ENCODE measurements around the gene DUOX1. TPM values are rescaled to one million over a fixed set of nuclear protein-coding genes. Genes with fewer than 3 reads are reported as not detected.
A peak's percentile ranks its signal among the peaks of the same experiment; 100 is the strongest.

The DUOX1 gene
- total RNA-seq, 4 donors from 2014 or later, result 0.14 to 4.1 (median 0.64) TPM; not detected in 1

- H3K4me1 ChIP-seq, result peaks cover 14 to 36% (median 24%) of the 10 kb centered on the region in 4 donors
- H3K4me3 ChIP-seq, result no peak overlapping the region
- peaks cover 88% of the 10 kb centered on the region for H3K27me3 ChIP-seq
- H3K27ac ChIP-seq, result no peak overlapping the region
- 53% methylated on average over 19 of the region's 19 CpGs; no CpG with 5 or more reads in 1 of the 2 donors for WGBS, 2 donors (ENCODE audit: low coverage in 1 of 2)
- H3K36me3 ChIP-seq, result no peaks in the 10 kb centered on the region
- in situ Hi-C loops (cut with MboI; ENCODE audit: low pct_ligation_motif_present in 1 of 4, low pct_unique_long_range_greater_than_20kb in 1 of 4, low sequenced_read_pairs in 3 of 4), result loop anchor here in 1 of 4 donors (25.0 kb wide), 1 partner anchor 154 kb away; the partner anchor contains the start of gene TERB2
- intact Hi-C loops (cut with DNase I; ENCODE audit: low total_unique reads), result no loop called here
- H3K9me3 ChIP-seq, result no peaks in the 10 kb centered on the region
- DNase-seq, result no peak
- TF ChIP-seq CTCF (IDR thresholded peaks at IDR 0.05) (no peak), POLR2A (IDR thresholded peaks at IDR 0.05) (no peak), EP300 (IDR thresholded peaks at IDR 0.05; ENCODE audit: low read depth) (no peak)
These were observed 13.8 kb upstream of the DUOX1 start for GRCh38 chr15:45116006-45116481.

DNA sequence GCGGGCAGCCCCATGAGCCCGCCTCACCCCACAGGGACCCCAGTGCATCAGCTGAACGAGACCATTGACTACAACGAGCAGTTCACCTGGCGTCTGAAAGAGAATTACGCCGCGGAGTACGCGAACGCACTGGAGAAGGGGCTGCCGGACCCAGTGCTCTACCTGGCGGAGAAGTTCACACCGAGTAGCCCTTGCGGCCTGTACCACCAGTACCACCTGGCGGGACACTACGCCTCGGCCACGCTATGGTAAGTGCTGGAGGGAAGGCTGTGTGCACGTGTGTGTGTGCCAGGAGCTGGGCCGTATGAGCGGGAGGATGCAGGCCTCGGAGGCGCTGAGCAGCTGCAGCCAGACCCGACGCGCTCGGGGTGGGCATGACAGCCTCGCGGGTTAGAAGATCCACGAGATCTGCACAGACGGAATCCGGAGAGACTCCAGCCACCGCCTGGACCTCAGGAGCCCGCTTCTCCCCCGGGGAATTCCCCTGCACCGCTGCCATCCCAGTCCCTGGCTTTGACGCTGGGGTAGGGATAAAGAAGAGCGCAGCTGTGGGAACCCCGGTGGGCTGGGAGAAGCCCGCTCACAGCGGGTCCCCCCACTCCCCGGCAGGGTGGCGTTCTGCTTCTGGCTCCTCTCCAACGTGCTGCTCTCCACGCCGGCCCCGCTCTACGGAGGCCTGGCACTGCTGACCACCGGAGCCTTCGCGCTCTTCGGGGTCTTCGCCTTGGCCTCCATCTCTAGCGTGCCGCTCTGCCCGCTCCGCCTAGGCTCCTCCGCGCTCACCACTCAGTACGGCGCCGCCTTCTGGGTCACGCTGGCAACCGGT, 13.1 kb upstream of the DUOX1 start:
- intact Hi-C loops (cut with DNase I; ENCODE audit: low total_unique reads), result no loop called here
- in situ Hi-C loops (cut with MboI; ENCODE audit: low pct_ligation_motif_present in 1 of 4, low pct_unique_long_range_greater_than_20kb in 1 of 4, low sequenced_read_pairs in 3 of 4), result loop anchor here in 1 of 4 donors (25.0 kb wide), 1 partner anchor 154 kb away; the partner anchor contains the start of gene TERB2
- TF ChIP-seq POLR2A (IDR thresholded peaks at IDR 0.05), result no peak
- no peak for TF ChIP-seq CTCF (IDR thresholded peaks at IDR 0.05)
- no peak for TF ChIP-seq EP300 (IDR thresholded peaks at IDR 0.05; ENCODE audit: low read depth)
- TF ChIP-seq POLR2AphosphoS5 (IDR thresholded peaks at IDR 0.05), result no peak
- peaks cover 14 to 36% (median 24%) of the 10 kb centered on the region in 4 donors for H3K4me1 ChIP-seq
- H3K27ac ChIP-seq, result no peak overlapping the region
- H3K9me3 ChIP-seq, result no peaks in the 10 kb centered on the region
- no peaks in the 10 kb centered on the region for H3K36me3 ChIP-seq
- H3K4me3 ChIP-seq, result peak overlapping the region in 1 of 4 donors; percentile 33
- DNase-seq, result no peak
- WGBS, 2 donors (ENCODE audit: low coverage in 1 of 2), result 51% methylated on average over 62 of the region's 65 CpGs; no CpG with 5 or more reads in 1 of the 2 donors
- peaks cover 83% of the 10 kb centered on the region for H3K27me3 ChIP-seq

DNA sequence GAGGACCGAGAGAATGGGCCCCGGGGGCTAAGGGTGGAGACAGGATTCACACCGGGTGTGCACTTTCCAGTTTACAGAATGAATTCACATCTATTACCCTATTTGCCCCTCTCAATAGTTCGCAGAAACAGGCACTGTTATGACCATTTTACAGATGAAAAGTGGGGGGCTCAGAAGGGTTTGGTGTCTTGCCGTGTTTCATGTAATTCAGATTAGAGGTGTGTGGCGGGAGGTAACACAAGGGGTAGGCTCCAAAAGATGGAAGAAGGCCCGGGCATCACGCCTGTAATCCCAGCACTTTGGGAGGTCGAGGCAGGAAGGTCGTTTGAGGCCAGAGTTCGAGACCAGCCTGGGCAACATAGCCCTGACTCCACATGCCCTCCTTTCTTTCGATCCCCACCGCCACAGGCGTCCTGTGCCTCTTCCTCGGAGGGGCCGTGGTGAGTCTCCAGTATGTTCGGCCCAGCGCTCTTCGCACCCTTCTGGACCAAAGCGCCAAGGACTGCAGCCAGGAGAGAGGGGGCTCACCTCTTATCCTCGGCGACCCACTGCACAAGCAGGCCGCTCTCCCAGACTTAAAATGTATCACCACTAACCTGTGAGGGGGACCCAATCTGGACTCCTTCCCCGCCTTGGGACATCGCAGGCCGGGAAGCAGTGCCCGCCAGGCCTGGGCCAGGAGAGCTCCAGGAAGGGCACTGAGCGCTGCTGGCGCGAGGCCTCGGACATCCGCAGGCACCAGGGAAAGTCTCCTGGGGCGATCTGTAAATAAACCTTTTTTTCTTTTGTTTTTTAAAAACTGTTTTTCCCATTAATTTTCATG, 12.3 kb upstream of the DUOX1 start:
- 59% methylated on average over 33 of the region's 33 CpGs; no CpG with 5 or more reads in 1 of the 2 donors for WGBS, 2 donors (ENCODE audit: low coverage in 1 of 2)
- in situ Hi-C loops (cut with MboI; ENCODE audit: low pct_ligation_motif_present in 1 of 4, low pct_unique_long_range_greater_than_20kb in 1 of 4, low sequenced_read_pairs in 3 of 4) (loop anchor here in 1 of 4 donors (25.0 kb wide), 1 partner anchor 155 kb away; the partner anchor contains the start of gene TERB2), intact Hi-C loops (cut with DNase I; ENCODE audit: low total_unique reads) (loop anchor here (2.0 kb wide), 1 partner anchor 61 kb away; no protein-coding TSS in a partner anchor)
- no peak for DNase-seq
- peaks cover 80% of the 10 kb centered on the region for H3K27me3 ChIP-seq
- peak overlapping the region in 1 of 4 donors; percentile 33 for H3K4me3 ChIP-seq
- H3K36me3 ChIP-seq, result no peaks in the 10 kb centered on the region
- peaks cover 14 to 33% (median 24%) of the 10 kb centered on the region in 4 donors for H3K4me1 ChIP-seq
- no peak for TF ChIP-seq POLR2A (IDR thresholded peaks at IDR 0.05)
- no peak for TF ChIP-seq CTCF (IDR thresholded peaks at IDR 0.05)
- no peak for TF ChIP-seq POLR2AphosphoS5 (IDR thresholded peaks at IDR 0.05)
- TF ChIP-seq EP300 (IDR thresholded peaks at IDR 0.05; ENCODE audit: low read depth), result no peak
- H3K27ac ChIP-seq, result no peak overlapping the region
- H3K9me3 ChIP-seq, result no peaks in the 10 kb centered on the region
